ENCODE measurements around the gene TMED5. TPM values are rescaled to one million over a fixed set of nuclear protein-coding genes. Genes with fewer than 3 reads are reported as not detected.

TMED5 gene
- total RNA-seq, 4 donors from 2014 or later: 28.7 to 47.9 (median 39.1) TPM

DNA sequence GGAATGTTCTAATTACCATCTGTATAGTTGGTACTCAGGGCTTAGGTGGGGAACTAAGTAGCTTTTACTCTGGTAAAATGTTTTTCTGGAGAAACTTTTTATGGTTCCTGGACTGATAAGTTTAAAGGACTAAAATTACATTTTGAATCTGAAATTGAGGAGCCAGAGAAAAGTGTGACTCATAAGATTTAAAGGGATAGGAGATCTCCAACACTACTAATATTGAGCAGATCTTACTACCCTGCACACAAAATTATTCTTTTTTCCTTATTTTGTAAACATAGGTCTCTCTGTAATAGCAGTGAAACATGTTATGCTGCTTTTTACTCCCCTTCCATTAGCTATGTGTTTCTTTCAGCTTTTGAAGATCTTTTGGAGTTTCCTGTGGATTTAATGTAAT lies 68.7 kb downstream of the TMED5 start:
- no peak overlapping the region for H3K27ac ChIP-seq
- H3K36me3 ChIP-seq: peaks cover 0 to 43% (median 0%) of the 10 kb centered on the region in 3 donors
- H3K4me1 ChIP-seq: no peaks in the 10 kb centered on the region
- no peak for DNase-seq
- intact Hi-C loops (cut with DNase I): no loop called here
- no peaks in the 10 kb centered on the region for H3K27me3 ChIP-seq
- TF ChIP-seq CTCF (IDR thresholded peaks at IDR 0.05) (no peak), POLR2A (IDR thresholded peaks at IDR 0.05) (no peak)
- H3K9me3 ChIP-seq: peaks cover 0 to 12% (median 0%) of the 10 kb centered on the region in 3 donors
- H3K4me3 ChIP-seq: no peak overlapping the region

DNA sequence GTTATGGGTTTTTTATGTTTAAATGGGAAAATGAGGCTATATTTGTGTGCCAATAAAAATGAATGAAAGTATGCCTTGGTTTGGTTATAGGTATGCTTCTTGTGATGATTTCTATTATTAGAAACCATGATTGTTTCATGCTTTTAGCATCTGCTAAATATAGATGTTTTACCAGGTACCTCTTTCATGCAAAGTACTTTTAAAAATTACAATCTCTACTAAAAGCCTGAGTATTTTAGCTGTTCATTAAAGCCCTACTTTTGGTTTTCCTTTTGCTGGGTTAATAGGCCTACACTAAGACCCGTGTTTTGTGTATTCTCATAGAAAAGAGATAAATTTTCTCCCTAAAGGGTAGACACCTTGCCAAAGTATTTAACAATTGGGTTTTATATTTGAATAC lies 69.1 kb downstream of the TMED5 start:
- TF ChIP-seq CTCF (IDR thresholded peaks at IDR 0.05): no peak
- TF ChIP-seq POLR2A (IDR thresholded peaks at IDR 0.05): no peak
- Histone ChIP-seq H3K27ac (no peak overlapping the region), H3K36me3 (peaks cover 0 to 39% (median 0%) of the 10 kb centered on the region in 3 donors), H3K27me3 (no peaks in the 10 kb centered on the region), H3K9me3 (peaks cover 0 to 12% (median 0%) of the 10 kb centered on the region in 3 donors), H3K4me1 (no peaks in the 10 kb centered on the region), H3K4me3 (no peak overlapping the region)
- no peak for DNase-seq
- 73 to 83% methylated on average over 1 of the region's 1 CpG for WGBS, 2 donors
- intact Hi-C loops (cut with DNase I): no loop called here

DNA sequence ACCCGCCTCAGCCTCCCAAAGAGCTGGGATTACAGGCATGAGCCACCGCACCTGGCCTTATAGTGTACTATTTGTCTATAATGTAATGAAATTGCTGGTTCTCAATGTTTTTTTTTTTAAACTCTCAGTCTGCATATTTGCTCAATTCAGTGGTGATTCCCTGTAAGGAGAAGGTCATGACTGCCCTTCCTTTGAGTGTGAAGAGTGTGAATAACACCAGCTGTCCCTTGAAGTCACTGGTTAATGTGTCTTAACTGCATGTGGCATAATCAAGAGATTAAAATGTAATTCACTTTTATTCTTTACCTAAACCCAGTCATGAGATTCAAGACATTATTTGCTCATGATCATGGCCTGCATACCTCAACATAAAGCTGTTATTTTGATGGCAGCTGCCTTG lies 70.6 kb downstream of the TMED5 start:
- WGBS, 2 donors: 97 to 100% methylated on average over 2 of the region's 2 CpGs
- Histone ChIP-seq H3K36me3 (peaks cover 0 to 24% (median 0%) of the 10 kb centered on the region in 3 donors), H3K9me3 (peaks cover 0 to 12% (median 0%) of the 10 kb centered on the region in 3 donors), H3K4me3 (no peak overlapping the region), H3K27me3 (no peaks in the 10 kb centered on the region), H3K27ac (no peak overlapping the region), H3K4me1 (no peaks in the 10 kb centered on the region)
- DNase-seq: no peak
- no peak for TF ChIP-seq POLR2A (IDR thresholded peaks at IDR 0.05)
- no peak for TF ChIP-seq CTCF (IDR thresholded peaks at IDR 0.05)
- intact Hi-C loops (cut with DNase I): no loop called here

DNA sequence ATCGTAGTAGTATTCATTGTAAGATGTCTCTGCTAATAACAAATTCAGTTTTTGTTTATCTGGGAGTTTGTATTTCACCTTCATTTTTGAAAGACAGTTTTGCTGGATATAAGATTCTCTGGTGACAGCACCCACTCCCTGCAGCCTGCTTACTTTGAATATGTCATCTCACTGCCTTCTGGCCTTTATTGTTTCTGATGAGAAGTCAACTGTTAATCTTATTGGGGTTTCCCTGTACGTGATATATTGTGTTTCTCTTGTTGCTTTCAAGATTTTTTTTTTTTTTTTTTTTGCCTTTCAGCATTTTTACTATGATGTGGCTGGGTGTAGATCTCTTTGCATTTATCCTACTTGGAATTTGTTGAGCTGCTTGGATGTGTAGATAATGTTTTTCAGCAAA lies 71.9 kb downstream of the TMED5 start:
- Histone ChIP-seq H3K9me3 (peaks cover 0 to 12% (median 0%) of the 10 kb centered on the region in 3 donors), H3K27ac (no peak overlapping the region), H3K4me3 (no peak overlapping the region), H3K27me3 (no peaks in the 10 kb centered on the region), H3K4me1 (no peaks in the 10 kb centered on the region), H3K36me3 (peaks cover 0 to 26% (median 0%) of the 10 kb centered on the region in 3 donors)
- intact Hi-C loops (cut with DNase I): no loop called here
- 80 to 98% methylated on average over 2 of the region's 2 CpGs for WGBS, 2 donors
- DNase-seq: no peak
- no peak for TF ChIP-seq CTCF (IDR thresholded peaks at IDR 0.05)

DNA sequence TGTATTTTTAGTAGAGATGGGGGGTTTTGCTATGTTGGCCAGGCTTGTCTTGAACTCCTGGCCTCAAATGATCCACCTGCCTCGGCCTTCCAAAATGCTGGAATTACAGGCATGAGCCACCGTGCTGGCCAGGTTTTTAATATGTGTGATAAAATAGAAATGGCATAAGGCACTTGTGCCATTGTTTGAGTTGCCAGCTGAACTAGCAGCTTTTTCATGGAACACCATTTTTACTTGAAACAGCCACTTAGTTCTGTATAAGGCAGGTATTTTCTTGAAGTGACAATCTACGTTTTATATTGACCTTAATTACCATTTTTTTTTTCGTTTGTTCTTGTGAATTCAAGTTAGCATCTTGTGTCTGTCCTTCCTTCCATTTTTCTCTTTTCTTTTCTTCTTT lies 72.8 kb downstream of the TMED5 start:
- 91 to 98% methylated on average over 4 of the region's 4 CpGs for WGBS, 2 donors
- H3K4me3 ChIP-seq: no peak overlapping the region
- H3K36me3 ChIP-seq: peaks cover 0 to 21% (median 0%) of the 10 kb centered on the region in 3 donors
- H3K27me3 ChIP-seq: no peaks in the 10 kb centered on the region
- peaks cover 0 to 12% (median 0%) of the 10 kb centered on the region in 3 donors for H3K9me3 ChIP-seq
- TF ChIP-seq POLR2A (IDR thresholded peaks at IDR 0.05) (no peak), CTCF (IDR thresholded peaks at IDR 0.05) (no peak)
- H3K27ac ChIP-seq: no peak overlapping the region
- H3K4me1 ChIP-seq: no peaks in the 10 kb centered on the region
- intact Hi-C loops (cut with DNase I): no loop called here
- no peak for DNase-seq

Measured in esophagus squamous epithelium (tissue), 5 donors.